WTC11 (cell line): ENCODE data around the gene RAB3A. TPM values are rescaled to one million over a fixed set of nuclear protein-coding genes. Genes with fewer than 3 reads are reported as not detected.

ENCODE experiments used
- ATAC-seq: fragments of 200-7000 bp; cut with Tn5 transposase; 2 replicates; pipeline ENCODE4 v1.10.0; 2021; ENCODE audit warnings: mild to moderate bottlenecking, moderate library complexity
- CTCF ChIA-PET: fragments of 300-600 bp; sonication (Branson Sonifier 250); formaldehyde crosslinking; loops from one replicate; lab custom pipeline; 2021; ENCODE audit warnings: antibody characterized with exemption; lab: Charles Lee
- POLR2A ChIA-PET: fragments of 350-600 bp; sonication (Branson Sonifier 250); formaldehyde crosslinking; loops from one replicate; lab custom pipeline; 2021; ENCODE audit warnings: antibody characterized with exemption; lab: Charles Lee
- DNase-seq: peaks from one replicate; pipeline ENCODE4 v3.0.0; 2021; ENCODE audit warnings: low spot score
- H3K27ac Mint-ChIP-seq: 2 replicates; pipeline ENCODE4 v1.8.0; 2021; ENCODE audit warnings: mixed read lengths
- H3K27me3 Mint-ChIP-seq: 2 replicates; pipeline ENCODE4 v1.8.0; 2021; ENCODE audit warnings: low read depth, mild to moderate bottlenecking, moderate library complexity, mixed read lengths
- H3K36me3 Mint-ChIP-seq: 2 replicates; pipeline ENCODE4 v1.8.0; 2021; ENCODE audit warnings: mixed read lengths
- H3K4me1 Mint-ChIP-seq: 2 replicates; pipeline ENCODE4 v1.8.0; 2022; ENCODE audit warnings: mixed read lengths
- H3K4me3 Mint-ChIP-seq: 2 replicates; pipeline ENCODE4 v1.8.0; 2021; ENCODE audit warnings: mild to moderate bottlenecking, moderate library complexity, mixed read lengths
- H3K9me3 Mint-ChIP-seq: 2 replicates; pipeline ENCODE4 v1.8.0; 2021; ENCODE audit warnings: mixed read lengths
- AFF4 ChIP-seq: sonication (generic); formaldehyde crosslinking; IDR thresholded peaks from 2 replicates; pipeline ENCODE4 v1.8.1; 2023; ENCODE audit warnings: mild to moderate bottlenecking, missing genetic modification reagents, borderline replicate concordance
- ARID4B ChIP-seq: sonication (generic); formaldehyde crosslinking; IDR thresholded peaks from 2 replicates; pipeline ENCODE4 v1.8.0; 2023; ENCODE audit warnings: missing genetic modification reagents, mild to moderate bottlenecking, borderline replicate concordance
- E2F1 ChIP-seq: sonication (generic); formaldehyde crosslinking; IDR thresholded peaks from 2 replicates; pipeline ENCODE4 v1.8.0; 2022; ENCODE audit warnings: mild to moderate bottlenecking, missing genetic modification reagents
- EMX1 ChIP-seq: fragments of 250-450 bp; sonication (Bioruptor Pico); IDR thresholded peaks from 2 replicates; pipeline ENCODE4 v1.8.0; 2021; ENCODE audit warnings: mild to moderate bottlenecking
- ERG ChIP-seq: fragments of 250-450 bp; sonication (Bioruptor Pico); IDR thresholded peaks from 2 replicates; pipeline ENCODE4 v1.8.0; 2021; ENCODE audit warnings: mild to moderate bottlenecking
- ETV6 ChIP-seq: sonication (generic); formaldehyde crosslinking; IDR thresholded peaks from 2 replicates; pipeline ENCODE4 v1.8.1; 2022; ENCODE audit warnings: mild to moderate bottlenecking, missing genetic modification reagents
- FOXP1 ChIP-seq: sonication (generic); formaldehyde crosslinking; IDR thresholded peaks from 2 replicates; pipeline ENCODE4 v1.8.0; 2022; ENCODE audit warnings: missing genetic modification reagents, mild to moderate bottlenecking, moderate library complexity, borderline replicate concordance
- JAZF1 ChIP-seq: fragments of 250-450 bp; sonication (Bioruptor Pico); IDR thresholded peaks from 2 replicates; pipeline ENCODE4 v1.9.0; 2021; ENCODE audit warnings: moderate library complexity, mild to moderate bottlenecking, inconsistent platforms
- MLX ChIP-seq: sonication (generic); formaldehyde crosslinking; IDR thresholded peaks from 2 replicates; pipeline ENCODE4 v1.8.1; 2023; ENCODE audit warnings: mild to moderate bottlenecking, missing genetic modification reagents, moderate library complexity
- NFATC4 ChIP-seq: fragments of 250-450 bp; sonication (Bioruptor Pico); IDR thresholded peaks from 2 replicates; pipeline ENCODE4 v1.9.0; 2021; ENCODE audit warnings: mild to moderate bottlenecking
- TCF7 ChIP-seq: sonication (generic); formaldehyde crosslinking; IDR thresholded peaks from 2 replicates; pipeline ENCODE4 v1.8.0; 2022; ENCODE audit warnings: mild to moderate bottlenecking, low read depth, missing genetic modification reagents, moderate library complexity
- ZMAT4 ChIP-seq: fragments of 250-450 bp; sonication (Bioruptor Pico); IDR thresholded peaks from 2 replicates; pipeline ENCODE4 v1.9.0; 2021; ENCODE audit warnings: mild to moderate bottlenecking
- ZNF263 ChIP-seq: sonication (generic); formaldehyde crosslinking; IDR thresholded peaks from 2 replicates; pipeline ENCODE4 v1.8.1; 2022; ENCODE audit warnings: low read depth, mild to moderate bottlenecking, moderate library complexity, missing genetic modification reagents
- ZNF425 ChIP-seq: fragments of 250-450 bp; sonication (Bioruptor Pico); conservative IDR thresholded peaks from 2 replicates; pipeline ENCODE4 v1.9.0; 2021; ENCODE audit warnings: mild to moderate bottlenecking
- ZSCAN18 ChIP-seq: fragments of 250-450 bp; sonication (Bioruptor Pico); IDR thresholded peaks from 2 replicates; pipeline ENCODE4 v2.1.2; 2022; ENCODE audit warnings: mild to moderate bottlenecking, moderate library complexity
- total RNA-seq: library from RNA; stranded (reverse); gene quantifications from 3 replicates; pipeline ENCODE4 v1.2.3, GENCODE V29; 2021

The RAB3A gene
- total RNA-seq, 1 experiment from 2014 or later: 12.2 TPM

GRCh38 chr19:18227781-18228271 is 24.0 kb upstream of the RAB3A start:
- TF ChIP-seq EMX1: no peak
- TF ChIP-seq E2F1 (CRISPR knock-in tag): no peak
- TF ChIP-seq TCF7: no peak
- TF ChIP-seq MLX (CRISPR knock-in tag): no peak
- TF ChIP-seq ZSCAN18 (CRISPR knock-in tag): no peak
- no peak for TF ChIP-seq ZMAT4
- no peak for TF ChIP-seq ARID4B (CRISPR knock-in tag)
- no peak for TF ChIP-seq JAZF1 (CRISPR knock-in tag)
- no peak for TF ChIP-seq AFF4
- TF ChIP-seq ZNF425 (CRISPR knock-in tag): no peak
- no peak for TF ChIP-seq ETV6
- no peak for TF ChIP-seq FOXP1
- TF ChIP-seq NFATC4 (CRISPR knock-in tag): no peak
- TF ChIP-seq ERG (CRISPR knock-in tag): no peak
- no peak for TF ChIP-seq ZNF263 (CRISPR knock-in tag)
- H3K36me3 Mint-ChIP-seq: no peaks in the 10 kb centered on the region
- H3K27ac Mint-ChIP-seq: no peak overlapping the region
- H3K27me3 Mint-ChIP-seq: peaks cover 36% of the 10 kb centered on the region
- no peak for DNase-seq
- H3K4me1 Mint-ChIP-seq: peaks cover 36% of the 10 kb centered on the region
- CTCF ChIA-PET: no interaction called here
- no peaks in the 10 kb centered on the region for H3K9me3 Mint-ChIP-seq
- POLR2A ChIA-PET: no interaction called here
- H3K4me3 Mint-ChIP-seq: no peak overlapping the region
- no peak for ATAC-seq
